Measurements from ENCODE around the gene SLIT2.

The SLIT2 gene

DNA sequence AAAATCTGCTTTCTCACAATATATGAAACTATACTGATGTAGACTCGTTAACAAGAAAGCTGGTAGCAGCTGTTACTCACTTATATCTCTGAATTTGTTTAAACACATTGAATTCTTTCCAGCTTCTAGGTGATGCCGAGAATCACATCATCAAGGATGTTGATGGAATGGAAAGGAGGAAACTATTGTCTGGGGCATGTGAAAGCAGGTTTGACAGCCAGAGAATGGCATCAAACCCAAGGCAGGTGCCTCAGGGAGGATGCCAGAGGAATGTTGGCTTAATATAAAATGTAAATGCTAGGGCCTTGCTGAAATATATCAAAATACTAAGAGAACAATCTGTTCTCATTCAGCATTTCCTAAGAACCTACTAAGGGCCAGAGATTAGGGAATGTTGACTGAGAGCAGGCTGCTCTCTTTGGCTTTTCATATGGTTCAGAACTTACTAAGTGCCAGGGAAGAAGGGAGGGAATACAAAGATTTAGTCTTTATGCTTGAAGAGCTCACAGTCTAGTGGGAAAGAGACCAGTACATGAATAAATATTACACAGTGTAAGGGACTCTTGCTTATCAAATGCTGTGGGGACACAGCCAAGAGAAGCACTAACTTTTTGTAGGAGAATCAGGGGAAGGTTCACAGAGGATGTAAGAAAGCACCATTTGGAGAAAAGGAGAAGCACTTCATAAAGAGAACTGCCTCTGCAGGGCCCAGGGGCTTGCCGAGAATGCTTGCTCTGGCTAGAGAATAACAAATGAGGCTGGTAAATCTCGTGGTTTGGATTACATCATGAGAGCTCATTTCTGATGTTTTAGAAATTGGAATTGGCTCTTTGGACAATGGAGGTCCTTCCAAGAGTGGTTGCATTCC is 14.7 kb downstream of the SLIT2 start:
- no peak for DNase-seq

DNA sequence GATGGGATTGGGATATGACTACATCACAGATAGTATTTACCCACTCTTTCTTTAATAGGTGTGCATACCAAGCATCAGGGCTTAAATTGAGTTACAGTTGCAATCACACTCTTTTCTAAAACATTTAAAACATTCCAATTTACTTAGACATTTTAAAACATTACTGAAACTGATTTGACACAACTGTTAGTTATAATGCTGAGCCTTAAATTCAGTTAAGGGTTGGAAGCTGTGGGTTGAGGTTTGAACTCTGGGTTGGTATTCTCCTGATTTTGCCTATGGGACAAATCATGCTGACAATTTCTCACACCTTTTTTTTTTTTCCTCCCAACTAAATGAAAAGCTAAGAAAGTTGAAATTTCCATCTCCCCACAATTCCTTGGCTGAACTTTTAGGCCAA is 16.3 kb downstream of the SLIT2 start:
- DNase-seq: no peak

DNA sequence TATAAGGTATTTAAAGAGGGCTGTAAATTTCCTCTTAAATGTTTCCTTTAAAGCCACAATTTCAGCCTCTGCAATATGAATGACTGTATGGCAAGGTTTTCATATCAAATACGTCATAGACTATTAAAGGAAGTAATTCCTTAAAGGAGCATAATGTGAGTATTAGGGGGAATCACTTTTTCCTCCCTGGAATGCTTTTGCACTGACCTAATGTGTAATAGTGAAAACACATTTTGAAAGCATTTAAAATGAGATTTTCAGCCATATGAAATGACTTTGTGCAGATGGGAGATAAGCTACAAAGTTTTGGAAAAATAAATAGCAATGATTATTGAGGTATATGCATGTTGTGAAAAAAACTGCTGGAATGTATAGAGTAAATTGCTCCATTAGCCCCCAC is 17.6 kb downstream of the SLIT2 start:
- DNase-seq: no peak

DNA sequence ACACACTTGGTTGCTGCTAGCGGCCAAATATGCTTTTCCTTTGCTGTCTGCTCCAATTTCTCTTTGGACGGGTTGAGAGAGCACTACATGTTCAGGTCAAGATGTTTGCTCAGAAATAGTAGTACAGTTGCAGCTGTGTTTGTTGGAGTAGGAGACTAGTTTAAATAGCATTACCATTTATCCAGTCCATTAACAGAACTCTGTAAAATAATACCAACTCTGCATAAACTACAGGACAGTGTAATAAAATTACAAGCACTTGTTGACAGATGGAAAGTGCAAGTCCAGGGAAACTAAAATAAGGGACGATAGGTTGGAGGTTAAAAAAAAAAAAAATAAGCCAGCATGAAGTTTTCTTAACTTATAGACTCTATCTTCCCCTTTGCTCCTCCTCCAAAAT is 20.2 kb downstream of the SLIT2 start:
- no peak for DNase-seq

DNA sequence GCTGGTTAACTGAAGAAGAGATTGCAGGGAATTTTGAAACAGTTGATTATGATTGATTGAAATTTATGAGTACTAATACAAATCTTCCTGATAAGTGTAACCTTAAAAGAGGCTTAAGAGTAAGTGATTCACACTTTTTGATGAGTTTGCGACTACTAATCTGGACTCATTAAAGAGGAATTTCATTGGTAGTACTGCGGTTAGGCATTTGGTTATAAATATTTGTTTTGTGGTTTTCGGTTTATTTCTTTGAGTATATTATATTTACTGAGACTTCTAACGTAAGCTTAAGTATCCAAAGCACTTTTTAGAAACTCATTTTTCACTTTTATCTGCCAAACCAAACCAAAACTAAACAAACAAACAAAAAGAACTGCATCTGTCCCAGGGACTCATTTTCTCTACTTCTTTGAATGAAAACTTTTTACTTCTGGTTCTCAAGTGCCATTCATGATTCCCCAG is 20.7 kb downstream of the SLIT2 start:
- no peak for DNase-seq

DNA sequence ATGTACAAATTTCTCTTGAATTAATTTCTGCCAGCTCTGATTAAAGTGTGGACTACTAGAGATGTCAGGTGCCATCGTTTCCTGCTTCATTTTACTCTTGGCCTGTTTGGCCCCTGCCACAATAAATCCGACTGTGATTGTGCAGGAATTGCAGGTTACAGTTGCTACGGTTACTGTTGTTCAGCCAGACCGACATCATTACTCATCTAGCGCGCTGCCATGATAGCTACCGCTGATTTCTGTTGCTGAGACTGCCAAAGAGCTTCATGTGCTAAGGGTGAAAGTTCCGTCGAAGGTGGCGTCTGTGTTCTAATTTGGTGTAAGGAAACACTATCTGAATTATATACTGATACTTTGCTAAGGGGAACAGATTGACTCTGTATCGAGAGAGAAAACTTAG is 22.1 kb downstream of the SLIT2 start:
- DNase-seq: no peak

DNA sequence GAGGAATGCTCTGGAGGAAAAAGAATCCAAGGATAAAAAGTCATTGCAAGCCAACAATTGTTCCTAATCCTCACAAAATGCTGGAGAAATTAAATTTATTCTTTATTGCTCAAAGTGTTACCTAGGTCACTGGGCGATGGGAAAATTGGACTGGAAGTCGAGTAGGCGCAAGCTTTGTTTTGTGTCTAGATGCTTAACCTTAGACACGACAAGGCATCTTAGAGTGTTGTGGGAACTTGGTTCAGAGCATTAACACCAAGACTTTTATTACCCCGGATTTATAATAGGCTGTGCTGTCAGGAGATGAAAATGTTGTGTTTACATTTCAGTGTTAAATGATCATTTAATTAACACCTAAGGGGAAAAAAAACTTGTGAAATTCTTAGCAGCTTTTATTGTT is 25.1 kb downstream of the SLIT2 start:
- DNase-seq: no peak

DNA sequence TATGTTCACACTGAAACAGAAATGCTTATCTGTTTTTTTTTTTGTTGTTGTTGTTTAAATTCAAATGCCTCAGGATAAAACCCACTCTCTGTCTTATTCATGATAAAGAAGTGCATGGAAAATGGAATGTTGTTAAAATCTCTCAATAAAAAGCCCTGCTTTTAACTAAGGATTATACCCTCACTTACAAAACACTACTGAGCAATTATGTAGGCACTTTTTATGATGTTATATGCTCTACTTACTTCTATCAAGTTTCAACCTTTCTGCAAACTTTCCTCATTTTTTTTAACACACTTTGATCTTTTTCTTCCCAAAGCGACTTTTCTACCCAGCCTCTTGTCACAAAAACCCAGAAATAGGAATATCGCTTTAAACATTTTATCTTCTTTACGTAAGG is 26.5 kb downstream of the SLIT2 start:
- DNase-seq: no peak

DNA sequence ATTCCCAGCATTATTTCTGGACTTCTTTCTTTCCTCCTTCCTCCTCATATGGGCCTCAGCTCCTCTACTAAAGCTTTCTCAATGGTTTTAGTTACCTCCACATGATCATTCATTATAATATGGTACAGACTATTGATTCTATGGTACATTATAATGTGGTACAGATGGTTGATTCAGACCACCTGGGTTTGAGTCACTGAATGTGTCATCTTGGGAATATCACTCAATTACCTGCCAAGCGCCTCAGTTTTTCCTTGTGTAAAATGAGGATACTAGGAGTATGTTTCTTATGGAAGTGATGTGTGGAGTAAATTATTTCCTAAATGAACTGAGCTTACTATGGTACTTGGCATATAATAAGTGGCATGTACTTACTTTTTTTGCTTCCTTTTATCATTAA is 27.7 kb downstream of the SLIT2 start:
- DNase-seq: no peak

DNA sequence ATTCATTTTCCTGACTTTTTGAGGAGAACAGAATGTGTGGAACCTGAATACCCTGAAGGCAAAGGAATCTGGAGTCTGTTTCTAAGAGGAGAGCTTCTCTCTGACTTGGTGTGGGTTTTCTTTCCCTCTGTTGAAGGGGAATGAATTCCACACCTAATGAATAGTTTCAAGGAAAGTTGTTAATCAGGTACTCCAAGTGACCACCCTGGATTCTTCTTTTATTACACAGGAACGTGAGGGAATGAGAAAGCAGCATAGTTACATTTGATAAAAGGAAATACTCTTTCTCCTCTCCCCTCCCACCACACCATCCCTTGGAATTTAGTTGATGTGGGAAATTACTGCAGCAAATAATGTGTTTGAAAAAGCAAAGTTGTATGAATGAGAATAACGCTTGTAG is 29.7 kb downstream of the SLIT2 start:
- no peak for DNase-seq

DNA sequence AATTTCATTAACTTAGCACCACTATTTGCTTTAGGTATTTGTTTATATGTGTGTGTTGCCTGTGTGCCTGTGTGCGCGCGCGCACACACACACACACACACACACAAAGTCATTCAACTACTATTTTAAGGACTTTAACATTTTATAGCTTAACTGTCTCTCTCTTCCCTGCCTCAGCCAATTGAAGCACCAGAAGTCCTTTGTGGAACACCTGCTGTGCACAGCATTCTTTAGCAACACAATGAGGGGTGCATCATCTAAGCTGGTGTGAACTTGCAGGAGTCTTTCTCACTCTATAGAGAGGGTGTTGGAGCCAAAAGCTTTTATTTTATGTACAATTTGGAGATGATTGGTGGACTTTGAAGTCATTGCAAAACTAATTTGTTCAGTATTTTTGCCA is 31.3 kb downstream of the SLIT2 start:
- no peak for DNase-seq

DNA sequence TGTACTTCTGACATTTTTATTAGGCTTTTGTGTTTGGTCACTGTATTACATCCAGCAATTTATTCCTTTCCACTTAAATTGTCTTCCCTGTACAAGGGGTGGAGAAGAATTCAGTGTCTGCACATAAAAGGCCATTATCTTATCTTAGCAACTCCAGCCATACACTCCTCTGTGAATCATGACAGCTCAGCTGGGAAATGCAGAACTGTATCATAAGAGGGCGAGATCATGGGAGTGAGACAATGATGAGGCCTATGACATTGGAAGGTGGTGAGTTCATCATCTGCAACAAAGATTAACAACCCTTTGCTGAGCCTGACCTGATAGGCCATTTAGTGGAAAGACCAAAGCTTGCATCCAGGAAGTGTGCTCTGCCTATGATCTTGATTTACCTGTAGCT is 33.3 kb downstream of the SLIT2 start:
- DNase-seq: no peak

DNA sequence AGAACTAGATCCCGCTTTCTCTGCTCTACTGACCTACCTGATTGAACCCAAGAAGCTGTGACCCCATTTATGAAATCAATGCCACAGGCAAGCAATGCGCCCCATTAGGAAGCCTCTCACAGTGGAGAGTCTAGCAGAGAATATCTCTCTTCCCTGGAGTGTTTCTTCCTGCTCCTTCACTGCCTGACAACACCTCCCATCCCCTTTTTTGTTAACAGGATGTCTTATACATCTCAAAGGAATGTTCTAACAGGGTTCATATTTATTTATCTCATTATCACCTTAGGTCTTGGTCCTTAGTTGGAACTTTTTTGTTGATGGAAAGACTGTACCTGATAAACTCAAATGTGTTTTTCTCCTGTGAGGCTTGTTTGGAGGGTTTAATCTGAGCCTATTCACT is 35.5 kb downstream of the SLIT2 start:
- no peak for DNase-seq

DNA sequence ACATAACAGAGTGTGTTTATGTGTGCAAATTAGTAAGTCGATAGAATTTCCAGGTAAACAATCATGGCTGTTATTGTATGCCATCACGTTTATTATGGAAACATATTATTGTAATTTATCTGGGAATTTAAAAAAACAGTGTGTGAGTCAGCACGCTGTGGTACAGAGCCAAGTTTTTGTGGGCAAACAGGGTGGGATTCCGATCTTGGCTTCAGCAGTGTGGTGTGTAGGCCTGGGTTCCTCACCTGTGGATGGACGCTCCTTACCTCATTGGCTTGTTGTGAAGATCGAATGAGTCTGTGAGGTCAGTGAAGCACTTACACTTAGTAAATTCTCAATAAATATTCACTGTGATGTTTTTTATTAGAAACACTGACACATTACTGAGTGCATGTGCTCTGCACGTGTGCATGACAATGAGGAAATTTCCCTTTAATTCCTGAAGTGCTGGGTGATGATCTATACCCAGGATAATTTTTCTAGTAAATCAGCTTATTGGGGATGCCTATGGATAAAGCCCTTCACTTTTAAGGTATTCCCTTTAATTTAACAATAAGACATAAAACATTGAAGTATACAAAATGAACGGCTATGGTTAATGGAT is 36.4 kb downstream of the SLIT2 start:
- no peak for DNase-seq

DNA sequence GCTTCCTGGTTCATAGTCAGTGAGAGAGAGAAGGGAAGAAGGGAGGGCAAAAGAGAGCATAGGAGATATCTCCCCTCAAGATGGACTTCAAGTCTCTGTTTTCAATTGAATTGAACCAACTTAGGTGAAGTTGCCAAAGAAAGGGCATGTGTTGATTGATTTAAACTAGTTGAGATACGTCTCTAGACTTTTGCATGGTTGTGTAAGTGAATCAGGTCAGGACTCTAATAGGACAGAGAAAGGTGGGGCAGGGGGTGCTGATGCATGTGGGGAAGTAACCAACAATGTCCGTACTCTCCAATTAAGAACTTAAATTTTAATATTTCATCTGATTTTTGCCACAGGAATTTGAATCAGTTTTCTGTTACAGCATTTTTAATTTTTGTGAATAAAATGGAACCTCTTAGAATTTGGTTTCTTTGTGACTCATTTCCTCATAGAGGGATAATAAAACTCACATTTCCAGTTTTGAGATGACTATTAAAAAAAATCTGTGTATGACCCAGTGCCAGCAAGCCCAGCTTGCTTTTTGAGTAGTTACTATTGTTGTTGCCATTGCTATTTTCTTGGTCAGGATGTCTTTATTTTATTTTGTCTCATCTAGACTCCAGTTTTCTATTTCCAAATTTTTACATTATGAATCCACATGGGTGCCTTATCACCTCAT is 37.3 kb downstream of the SLIT2 start:
- no peak for DNase-seq

DNA sequence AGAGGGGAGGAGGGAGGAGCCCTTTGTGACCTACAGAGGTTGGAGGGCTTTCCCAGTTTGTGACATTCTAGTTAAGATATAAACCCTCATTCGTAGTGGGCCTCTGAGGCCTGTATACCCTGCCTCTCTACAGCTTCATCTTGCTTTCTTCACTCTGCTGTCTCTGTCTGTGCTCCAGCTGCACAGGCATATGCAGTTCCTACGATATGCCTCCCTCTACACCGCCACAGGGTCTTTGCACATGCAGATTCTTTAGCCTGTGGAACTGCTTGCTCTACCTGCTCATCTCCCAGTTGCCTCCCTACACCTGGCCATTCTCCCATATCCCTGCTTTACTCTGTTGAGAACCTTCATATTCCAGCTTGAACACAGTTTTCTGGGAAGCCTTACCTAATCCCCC is 38.1 kb downstream of the SLIT2 start:
- no peak for DNase-seq

DNA sequence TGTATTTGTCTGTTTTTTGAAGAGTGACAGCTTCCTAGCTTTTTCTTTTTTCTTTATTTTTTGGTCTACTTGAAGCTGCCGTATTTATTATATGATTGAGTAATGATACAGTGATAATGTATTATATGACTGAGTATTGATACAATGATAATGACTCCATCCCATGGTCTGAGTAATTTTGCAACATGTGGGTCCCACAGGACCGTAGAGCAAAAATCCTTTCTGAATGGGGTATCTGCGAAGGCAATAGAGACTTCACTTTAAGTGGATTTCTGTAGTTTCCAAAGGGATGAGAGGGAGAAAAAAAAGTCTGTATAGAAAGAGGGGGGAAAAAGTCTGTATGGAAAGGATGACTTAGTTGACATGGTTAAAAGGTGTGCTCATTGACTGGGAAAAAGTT is 41.0 kb downstream of the SLIT2 start:
- DNase-seq: no peak

DNA sequence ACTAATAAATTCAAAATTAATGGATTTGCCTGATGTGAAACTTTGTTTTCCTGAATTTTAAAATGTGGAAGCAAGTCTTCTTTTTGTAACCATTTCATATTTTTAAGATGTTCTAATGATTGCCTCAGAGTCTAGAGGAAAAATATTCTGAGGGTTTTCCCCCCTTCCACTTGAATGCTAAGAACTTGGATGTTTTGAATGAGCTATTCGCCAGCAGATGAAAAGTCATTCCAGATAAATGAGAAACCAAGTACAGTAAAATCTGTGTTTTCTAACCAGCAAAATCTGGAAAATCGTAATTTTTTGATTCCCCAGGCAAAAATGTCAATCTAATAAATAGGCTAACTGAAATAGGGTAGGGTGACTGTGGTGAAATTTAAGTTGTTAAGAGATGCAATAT is 45.6 kb downstream of the SLIT2 start:
- no peak for DNase-seq

DNA sequence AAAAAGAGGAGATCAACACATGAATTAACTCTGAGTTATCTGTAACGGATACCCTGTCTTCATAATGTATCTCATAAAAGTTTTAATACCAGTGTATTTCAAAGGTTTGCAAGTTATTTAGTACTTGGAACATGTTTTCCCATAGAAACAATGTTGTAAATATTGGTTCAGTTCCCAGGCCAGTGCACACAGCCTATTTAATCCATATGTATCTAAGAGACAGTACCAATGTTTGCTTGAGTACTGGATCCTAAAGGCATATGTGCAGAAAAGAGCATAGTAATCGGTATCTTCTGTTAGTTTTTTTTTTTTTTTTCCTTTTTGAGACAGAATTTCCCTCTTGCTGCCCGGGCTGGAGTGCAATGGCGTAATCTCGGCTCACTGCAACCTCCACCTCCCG is 46.1 kb downstream of the SLIT2 start:
- DNase-seq: no peak

DNA sequence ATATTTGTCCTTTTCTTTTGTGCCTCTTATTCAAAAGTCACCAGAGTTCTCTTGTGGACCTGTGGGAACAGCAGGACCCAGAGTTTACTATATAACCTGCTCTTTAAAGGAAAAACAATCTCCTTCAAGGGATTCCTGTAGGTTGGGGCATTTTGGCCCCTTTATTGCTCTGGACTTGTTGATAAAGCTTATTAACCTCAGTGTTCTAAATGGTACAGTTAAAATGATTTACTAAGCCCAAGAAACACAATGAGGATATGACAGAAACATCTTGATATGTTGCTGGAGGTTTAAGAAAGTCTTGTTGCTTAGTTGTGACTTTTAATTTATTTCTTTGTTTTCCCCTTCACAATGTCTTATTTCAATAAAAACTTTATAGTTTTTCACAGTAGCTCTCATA is 46.8 kb downstream of the SLIT2 start:
- no peak for DNase-seq

DNA sequence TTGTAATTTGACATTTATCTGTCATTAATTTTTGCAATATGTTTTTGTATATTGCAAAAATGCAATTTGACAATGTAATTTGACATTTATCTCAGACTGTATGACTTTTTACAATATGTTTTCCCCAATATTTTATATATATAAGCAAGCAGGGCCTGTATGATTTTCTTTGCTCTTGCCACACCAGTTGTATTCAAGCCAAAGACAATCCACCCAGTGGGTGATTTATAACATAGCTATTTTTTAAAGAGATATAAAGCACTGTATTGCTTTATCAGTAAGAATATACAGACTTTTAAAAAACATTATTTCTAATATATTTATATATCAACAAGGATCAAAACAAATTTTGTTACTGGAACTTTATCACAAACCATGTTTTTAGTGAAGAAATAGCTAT is 47.3 kb downstream of the SLIT2 start:
- DNase-seq: no peak

DNA sequence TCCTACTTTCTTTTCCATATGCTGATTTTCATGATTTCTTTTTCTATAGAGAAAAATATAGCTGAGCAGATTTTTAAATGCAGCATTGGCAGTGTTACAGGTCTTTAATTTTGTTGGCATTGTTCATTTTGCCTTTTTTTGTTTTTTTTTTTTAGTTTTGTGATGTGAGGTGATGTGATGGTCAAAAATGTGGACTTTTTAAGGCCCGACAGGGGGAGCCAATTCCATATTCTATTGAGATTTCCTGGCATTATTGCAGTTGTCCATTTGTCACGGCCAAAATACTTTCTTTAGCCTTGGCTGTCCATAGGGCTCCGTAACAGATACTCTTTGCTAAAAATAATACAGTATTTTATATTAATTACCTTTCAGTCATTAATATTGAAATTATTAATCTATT is 47.8 kb downstream of the SLIT2 start:
- no peak for DNase-seq

DNA sequence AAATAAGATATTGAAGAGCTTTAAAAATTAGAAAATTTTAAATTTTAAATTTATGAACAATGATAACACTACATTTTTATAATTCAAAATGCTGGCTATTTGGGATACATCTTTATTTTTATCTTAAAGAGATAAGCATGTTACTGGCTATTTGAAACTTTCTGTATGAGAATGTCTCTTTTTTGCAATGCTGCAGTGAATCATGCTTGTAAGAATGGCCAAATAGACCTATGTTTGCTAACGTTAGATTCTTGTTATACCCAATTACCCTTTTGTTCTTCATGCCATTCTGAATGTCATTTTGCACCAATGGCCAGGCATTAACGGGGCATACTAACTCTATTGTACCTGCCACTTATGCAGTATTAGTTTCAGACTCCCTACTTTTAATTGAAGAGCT is 49.5 kb downstream of the SLIT2 start:
- DNase-seq: no peak

Measured in activated CD4-positive, alpha-beta T cell treated with anti-CD3 and anti-CD28 coated beads for 1 hour (primary cell).